HG03442 (cell line): Measurements from ENCODE around the gene TNPO1.
A peak's percentile ranks its signal among the peaks of the same experiment; 100 is the strongest.
"Not testable (repeated sequence)": the region's sequence is repeated elsewhere in the genome, so short reads cannot be mapped to it uniquely, and the experiment has no call there.

Experiments
- ATAC-seq: cut with Tn5 transposase; IDR thresholded peaks from one replicate; pipeline ENCODE4 v1.9.1; 2021; ENCODE audit warnings: mild to moderate bottlenecking, moderate library complexity; ENCODE audit not compliant: unreplicated experiment

TNPO1 gene

DNA sequence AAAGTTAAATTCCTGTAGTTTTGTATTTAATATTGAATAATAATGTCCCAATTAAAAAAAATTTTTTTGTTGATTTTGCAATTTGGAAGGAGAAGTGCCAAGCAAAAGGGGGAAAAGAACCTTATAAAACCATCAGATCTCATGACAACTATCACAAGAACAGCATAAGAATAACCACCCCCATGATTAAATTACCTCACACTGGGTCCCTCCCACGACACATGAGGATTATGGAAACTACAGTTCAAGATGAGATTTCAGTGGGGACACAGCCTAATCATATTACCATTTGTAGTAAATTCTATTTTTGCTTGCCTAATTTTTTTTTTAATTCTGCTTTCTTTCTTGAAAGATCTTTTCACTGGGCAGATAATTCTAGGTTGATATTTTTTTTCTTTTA is 106.0 kb downstream of the TNPO1 start:
- ATAC-seq = no peak

- no peak for ATAC-seq
Measured at GRCh38 chr5:72925336-72926010, 109.0 kb downstream of the TNPO1 start.

- ATAC-seq = not testable (repeated sequence)
Measured at GRCh38 chr5:72932686-72933085, 116.2 kb downstream of the TNPO1 start.

DNA sequence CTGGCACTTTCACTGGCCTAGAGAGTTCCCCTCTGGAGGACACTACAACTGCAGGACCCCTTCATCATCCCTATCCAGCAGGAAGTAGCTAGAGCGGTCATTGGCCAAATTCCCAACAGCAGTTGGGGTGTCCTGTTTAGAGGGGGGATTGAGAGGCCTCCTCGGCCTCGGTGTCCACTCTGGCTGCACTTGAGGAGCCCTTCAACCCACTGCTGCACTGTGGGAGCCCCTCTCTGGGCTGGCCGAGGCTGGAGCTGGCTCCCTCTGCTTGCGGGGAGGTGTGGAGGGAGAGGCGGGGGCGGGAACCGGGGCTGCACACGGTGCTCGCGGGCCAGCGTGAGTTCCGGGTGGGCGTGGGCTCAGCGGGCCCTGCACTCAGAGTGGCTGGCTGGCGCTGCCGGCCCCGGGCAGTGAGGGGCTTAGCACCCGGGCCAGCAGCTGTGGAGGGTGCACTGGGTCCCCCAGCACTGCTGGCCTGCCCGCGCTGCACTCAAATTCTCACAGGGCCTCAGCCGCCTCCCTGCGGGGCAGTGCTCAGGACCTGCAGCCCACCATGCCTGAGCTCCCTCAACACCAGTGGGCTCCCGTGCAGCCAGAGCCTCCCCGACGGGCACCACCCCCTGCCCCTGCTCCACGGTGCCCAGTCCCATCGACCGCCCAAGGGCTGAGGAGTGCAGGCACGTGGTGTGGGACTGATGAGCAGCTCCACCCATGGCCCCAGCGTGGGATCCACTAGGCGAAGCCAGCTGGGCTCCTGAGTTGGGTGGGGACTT is 118.7 kb downstream of the TNPO1 start:
- not testable (repeated sequence) for ATAC-seq

GRCh38 chr5:72936893-72937292 is 120.4 kb downstream of the TNPO1 start:
- ATAC-seq = no peak

DNA sequence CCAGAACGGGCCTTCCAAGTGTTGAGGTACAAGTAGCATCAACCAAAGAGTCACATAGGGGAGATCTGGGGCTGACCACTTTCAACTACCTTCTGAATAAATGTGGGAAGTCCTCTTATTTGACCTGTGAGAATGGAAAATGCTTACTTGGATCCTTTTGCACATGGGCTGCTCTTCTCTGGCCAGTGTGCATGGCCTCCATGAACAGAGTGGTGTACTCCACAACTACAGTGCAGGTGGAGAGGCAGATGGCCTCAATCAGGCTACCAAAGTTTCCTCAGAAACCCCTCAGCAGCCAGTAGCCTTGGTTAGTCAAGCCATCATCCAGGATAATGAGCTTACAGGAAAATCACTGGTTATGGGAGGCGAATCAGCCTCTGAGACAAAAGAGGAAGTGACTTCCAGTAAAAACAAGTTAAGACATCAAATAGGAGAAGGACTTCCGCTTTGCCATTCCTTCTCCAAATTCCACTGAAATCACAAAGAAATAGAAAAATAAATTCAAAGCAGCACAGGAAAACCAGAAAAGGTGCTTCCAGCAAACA is 121.1 kb downstream of the TNPO1 start:
- no peak for ATAC-seq

DNA sequence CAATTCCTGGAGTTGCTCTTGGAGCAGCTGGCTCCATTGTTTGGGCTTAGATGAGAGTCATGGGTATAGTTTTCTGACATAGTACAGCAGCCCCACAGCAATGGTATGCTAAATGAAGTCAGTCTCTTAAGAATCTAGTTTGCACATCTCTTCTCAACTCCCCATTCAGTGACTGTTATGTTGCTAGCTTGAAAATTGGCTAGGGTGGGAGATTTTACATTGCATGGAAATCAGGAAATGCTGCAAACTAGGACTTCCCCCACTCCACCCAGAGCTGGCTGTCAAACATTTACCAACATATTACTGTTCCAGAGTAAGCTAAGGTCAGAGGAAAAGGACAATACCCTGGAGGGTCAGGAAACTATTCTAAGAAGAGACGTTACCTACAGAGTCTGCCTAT is 121.7 kb downstream of the TNPO1 start:
- ATAC-seq = no peak

DNA sequence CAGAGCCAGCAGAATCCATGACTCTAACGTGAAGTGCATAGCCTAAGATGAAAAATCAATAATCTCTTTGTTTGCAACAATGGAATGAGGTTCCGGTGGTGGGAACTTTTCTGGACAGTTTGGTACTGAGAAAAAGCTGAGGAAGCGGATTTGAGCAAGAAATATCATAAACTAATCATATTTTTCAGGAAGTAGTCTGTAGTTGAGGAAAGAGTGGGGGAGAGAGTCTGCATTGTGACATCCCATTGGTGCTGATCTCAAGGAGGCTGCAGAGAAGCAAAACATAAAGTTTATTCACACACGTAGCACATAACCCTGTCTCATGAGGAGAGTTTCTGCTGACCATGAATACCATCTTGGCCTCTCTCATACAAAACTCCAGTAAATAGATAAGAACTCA is 123.6 kb downstream of the TNPO1 start:
- ATAC-seq = no peak

GRCh38 chr5:72943307-72943706 is 126.8 kb downstream of the TNPO1 start:
- ATAC-seq = no peak

DNA sequence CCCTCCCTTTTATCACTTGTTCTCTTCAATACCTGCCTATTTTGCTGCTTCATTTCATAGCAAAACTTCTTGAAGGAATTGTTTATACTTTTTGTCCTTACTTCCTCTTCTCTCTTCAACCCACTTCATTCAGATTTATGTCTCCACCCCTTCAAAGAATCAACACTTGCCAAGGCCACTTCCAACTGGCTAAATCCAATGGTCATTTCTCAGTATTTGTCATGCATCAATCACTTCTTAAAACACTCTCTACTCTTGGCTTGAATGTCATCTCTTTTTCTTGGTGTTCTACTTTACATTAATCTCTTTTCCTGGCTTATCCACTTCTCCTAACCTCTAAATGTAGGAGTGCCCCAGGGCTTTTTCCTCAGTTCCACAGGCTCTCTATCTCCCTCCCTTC is 131.0 kb downstream of the TNPO1 start:
- no peak for ATAC-seq

DNA sequence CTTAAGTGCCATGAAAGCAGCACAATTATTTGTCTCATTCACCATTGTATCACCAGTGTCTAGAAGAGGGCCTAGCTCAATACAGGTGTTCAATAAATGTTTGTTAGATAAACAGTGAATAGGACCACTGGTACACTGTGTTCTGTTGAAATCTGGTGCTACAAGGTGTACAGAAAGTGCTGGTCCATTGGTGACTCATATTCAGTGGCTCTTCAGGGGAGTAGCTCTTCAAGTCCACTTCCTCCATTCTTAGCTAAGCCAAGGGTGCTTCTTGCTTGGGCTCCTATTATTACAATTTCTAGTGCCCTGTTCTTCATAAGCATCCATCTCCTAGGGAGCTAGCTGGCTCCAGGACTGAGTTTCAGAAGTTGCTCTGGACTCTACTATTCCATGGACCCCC is 133.0 kb downstream of the TNPO1 start:
- no peak for ATAC-seq

- ATAC-seq = no peak
Measured at GRCh38 chr5:72951671-72952468, 135.4 kb downstream of the TNPO1 start.

GRCh38 chr5:72954389-72954788 is 137.9 kb downstream of the TNPO1 start:
- ATAC-seq = no peak

- ATAC-seq = peak; percentile 41
Measured at GRCh38 chr5:72955143-72955767, 138.8 kb downstream of the TNPO1 start.

DNA sequence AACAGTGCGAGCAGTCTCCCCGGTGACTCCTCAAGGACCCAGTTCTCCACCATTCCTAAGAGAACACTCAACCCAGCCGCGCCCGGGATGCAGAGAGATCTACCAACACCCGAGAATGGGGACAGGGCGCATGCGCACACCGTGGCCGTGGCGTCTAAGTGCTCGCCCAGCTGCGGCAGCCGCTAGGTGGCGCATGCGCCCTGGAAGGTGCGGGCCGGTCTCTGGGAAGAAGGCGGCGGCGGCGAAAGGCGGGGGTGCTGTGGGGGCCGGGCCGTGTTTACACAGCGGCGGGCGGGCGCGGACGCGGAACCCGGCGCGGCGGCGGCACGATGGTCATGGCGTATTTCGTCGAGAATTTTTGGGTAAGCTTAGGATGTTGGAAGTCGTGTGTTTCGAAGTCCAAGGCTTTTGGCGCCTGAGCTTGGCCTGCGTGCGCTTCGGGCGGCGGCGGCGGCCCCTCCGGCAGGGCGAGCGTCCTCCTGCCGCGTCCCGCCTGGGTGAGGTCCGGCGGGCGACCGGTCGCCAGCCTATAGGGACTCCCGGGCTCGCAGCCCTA is 139.4 kb downstream of the TNPO1 start, which contains the start of gene FCHO2:
TSS of gene FCHO2 (plus strand) at position 274 of the 556 bp plus-strand sequence. CDS start at position 330, 56 bp downstream.
- peak; percentile 89 for ATAC-seq

DNA sequence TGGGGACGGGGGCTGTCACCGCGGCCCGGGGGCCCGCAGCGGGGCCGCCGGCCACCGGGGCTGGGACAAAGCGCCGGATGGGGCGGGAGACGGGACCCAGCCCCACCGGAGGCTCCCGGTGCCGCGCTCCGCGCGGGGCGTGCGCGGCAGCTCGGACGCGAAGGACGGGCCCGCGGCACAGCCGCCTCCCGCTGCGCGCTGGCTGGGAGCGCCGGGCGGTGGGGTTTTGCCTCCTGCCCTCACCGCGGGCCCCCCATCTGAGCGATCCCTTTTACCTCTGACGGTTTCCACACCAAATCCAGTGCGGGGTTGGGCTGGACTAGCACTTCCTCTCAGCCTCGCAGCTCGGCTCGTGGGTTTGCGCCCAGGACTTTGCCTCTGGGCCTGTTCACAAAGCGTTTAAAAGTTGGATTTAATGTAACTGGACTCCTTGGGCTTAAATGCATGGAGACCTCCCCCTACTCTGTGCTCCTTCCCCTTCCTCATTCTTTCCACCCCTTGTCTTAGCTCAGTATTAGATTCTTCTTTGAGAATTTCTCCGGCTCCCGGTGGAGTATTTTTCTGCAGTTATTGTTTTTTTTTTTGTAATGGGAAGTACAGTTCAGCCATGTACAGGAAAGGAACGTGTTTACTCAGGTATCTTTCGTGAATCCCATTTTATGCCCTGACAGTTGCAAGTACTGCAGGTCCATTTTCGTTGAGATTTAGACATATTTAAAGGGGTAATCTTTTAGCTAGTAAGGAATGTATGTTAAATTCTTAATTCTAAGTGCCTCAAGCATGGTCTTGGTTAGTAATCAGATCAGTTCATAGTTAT is 140.1 kb downstream of the TNPO1 start:
- ATAC-seq = peak; percentile 33

GRCh38 chr5:72957337-72957736 is 140.9 kb downstream of the TNPO1 start:
- no peak for ATAC-seq

- ATAC-seq = no peak
Measured at GRCh38 chr5:72959257-72959656, 142.8 kb downstream of the TNPO1 start.
